ENCODE measurements around the gene LPO. TPM values are rescaled to one million over a fixed set of nuclear protein-coding genes. Genes with fewer than 3 reads are reported as not detected.

Gene LPO
- polyA plus RNA-seq, 1 donor from 2014 or later = not detected

- no peaks in the 10 kb centered on the region for H4K20me1 ChIP-seq (ENCODE audit: insufficient read depth)
- H3K27me3 ChIP-seq (ENCODE audit: insufficient read depth, low read depth, low read length) = no peaks in the 10 kb centered on the region
- H3K36me3 ChIP-seq (ENCODE audit: insufficient read depth, low read length) = no peaks in the 10 kb centered on the region
- no peaks in the 10 kb centered on the region for H3K9me2 ChIP-seq (ENCODE audit: insufficient read depth, low read length)
- no peak overlapping the region for H3K4me2 ChIP-seq (ENCODE audit: low read length)
- TF ChIP-seq EZH2 (IDR thresholded peaks at IDR 0.05; ENCODE audit: borderline replicate concordance, insufficient read depth, low read length, poor library complexity, severe bottlenecking) (no peak), CTCF (IDR thresholded peaks at IDR 0.05; ENCODE audit: poor library complexity, severe bottlenecking) (no peak), MXI1 (conservative IDR thresholded peaks at IDR 0.05; ENCODE audit: poor library complexity, severe bottlenecking) (no peak)
- no peaks in the 10 kb centered on the region for H3F3A ChIP-seq (ENCODE audit: insufficient read depth, low read length, poor library complexity, severe bottlenecking)
- H2AFZ ChIP-seq (ENCODE audit: low read depth, low read length) = no peak overlapping the region
- H3K4me3 ChIP-seq (ENCODE audit: low read length) = no peak overlapping the region
- H3K79me2 ChIP-seq (replicated peaks; ENCODE audit: insufficient read depth, low read length) = no peaks in the 10 kb centered on the region
- H3K9me3 ChIP-seq (ENCODE audit: low read length) = no peaks in the 10 kb centered on the region
- no peak overlapping the region for H3K9ac ChIP-seq (ENCODE audit: low read length)
- no peak overlapping the region for H3K27ac ChIP-seq (ENCODE audit: low read length)
Measured at GRCh38 chr17:58229881-58230280, 8.5 kb upstream of the LPO start.

GRCh38 chr17:58231641-58232040, 6.7 kb upstream of the LPO start:
- no peaks in the 10 kb centered on the region for H3K36me3 ChIP-seq (ENCODE audit: insufficient read depth, low read length)
- no peak overlapping the region for H3K9ac ChIP-seq (ENCODE audit: low read length)
- no peaks in the 10 kb centered on the region for H3F3A ChIP-seq (ENCODE audit: insufficient read depth, low read length, poor library complexity, severe bottlenecking)
- H3K27ac ChIP-seq (ENCODE audit: low read length) = no peak overlapping the region
- TF ChIP-seq RAD21 (conservative IDR thresholded peaks at IDR 0.05) (no peak), REST (IDR thresholded peaks at IDR 0.05; ENCODE audit: borderline replicate concordance) (no peak), TAF1 (IDR thresholded peaks at IDR 0.05; ENCODE audit: low read depth) (no peak), SMC3 (conservative IDR thresholded peaks at IDR 0.05; ENCODE audit: poor library complexity) (no peak), EP300 (conservative IDR thresholded peaks at IDR 0.05; ENCODE audit: poor library complexity, severe bottlenecking) (no peak), CTCF (IDR thresholded peaks at IDR 0.05; ENCODE audit: poor library complexity, severe bottlenecking) (no peak), EZH2 (IDR thresholded peaks at IDR 0.05; ENCODE audit: borderline replicate concordance, insufficient read depth, low read length, poor library complexity, severe bottlenecking) (no peak), POLR2AphosphoS5 (IDR thresholded peaks at IDR 0.05) (no peak), MXI1 (conservative IDR thresholded peaks at IDR 0.05; ENCODE audit: poor library complexity, severe bottlenecking) (no peak)
- H3K4me2 ChIP-seq (ENCODE audit: low read length) = no peak overlapping the region
- no peaks in the 10 kb centered on the region for H4K20me1 ChIP-seq (ENCODE audit: insufficient read depth)
- H3K4me3 ChIP-seq (ENCODE audit: low read length) = no peak overlapping the region
- no peaks in the 10 kb centered on the region for H3K9me2 ChIP-seq (ENCODE audit: insufficient read depth, low read length)
- H3K9me3 ChIP-seq (ENCODE audit: low read length) = no peaks in the 10 kb centered on the region
- no peaks in the 10 kb centered on the region for H3K79me2 ChIP-seq (replicated peaks; ENCODE audit: insufficient read depth, low read length)
- no peak overlapping the region for H2AFZ ChIP-seq (ENCODE audit: low read depth, low read length)
- H3K27me3 ChIP-seq (ENCODE audit: insufficient read depth, low read depth, low read length) = peaks cover 3% of the 10 kb centered on the region
